ENCODE data around the gene OXLD1. TPM values are rescaled to one million over a fixed set of nuclear protein-coding genes. Genes with fewer than 3 reads are reported as not detected.

The OXLD1 gene
- total and polyA plus RNA-seq, 4 donors = 8.9 to 77.7 (median 48.2) TPM

DNA sequence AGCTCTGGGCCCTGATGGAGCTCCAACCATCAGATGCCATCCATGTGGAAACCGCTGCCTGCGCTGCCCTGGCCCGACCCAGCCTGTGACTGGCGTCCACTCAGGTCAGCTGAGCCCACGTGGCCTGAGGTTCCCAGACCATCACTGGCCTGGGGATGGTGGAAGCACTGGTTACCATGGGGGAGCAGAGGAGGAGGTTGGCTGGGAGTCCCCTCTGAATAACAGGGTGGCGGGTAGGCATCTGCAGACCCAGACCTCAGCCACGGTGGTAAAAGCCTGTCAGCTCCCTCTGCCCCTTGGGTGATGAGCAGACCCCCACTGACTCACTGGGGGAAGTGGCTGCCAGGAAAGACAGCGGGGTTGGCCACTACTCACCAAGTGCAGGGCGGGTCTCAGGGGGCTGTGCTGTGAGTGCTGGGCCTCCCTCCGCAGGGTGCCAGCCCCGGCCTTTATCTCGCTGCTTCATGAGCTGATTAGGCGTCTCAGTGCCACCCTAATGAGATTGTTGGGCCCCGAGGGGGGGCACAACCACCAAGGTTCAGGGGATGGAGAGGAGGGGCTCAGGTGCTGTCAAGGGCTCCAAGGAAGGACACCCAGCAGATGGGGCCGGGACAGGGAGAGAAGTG lies 10.2 kb downstream of the OXLD1 start, which contains the start of gene PDE6G:
PDE6G (minus strand) TSS at position 425 of the 626 bp plus-strand sequence. CDS start 3,237 bp downstream, outside the sequence.
- 85 to 89% methylated on average over 15 of the region's 15 CpGs for WGBS, 2 donors

DNA sequence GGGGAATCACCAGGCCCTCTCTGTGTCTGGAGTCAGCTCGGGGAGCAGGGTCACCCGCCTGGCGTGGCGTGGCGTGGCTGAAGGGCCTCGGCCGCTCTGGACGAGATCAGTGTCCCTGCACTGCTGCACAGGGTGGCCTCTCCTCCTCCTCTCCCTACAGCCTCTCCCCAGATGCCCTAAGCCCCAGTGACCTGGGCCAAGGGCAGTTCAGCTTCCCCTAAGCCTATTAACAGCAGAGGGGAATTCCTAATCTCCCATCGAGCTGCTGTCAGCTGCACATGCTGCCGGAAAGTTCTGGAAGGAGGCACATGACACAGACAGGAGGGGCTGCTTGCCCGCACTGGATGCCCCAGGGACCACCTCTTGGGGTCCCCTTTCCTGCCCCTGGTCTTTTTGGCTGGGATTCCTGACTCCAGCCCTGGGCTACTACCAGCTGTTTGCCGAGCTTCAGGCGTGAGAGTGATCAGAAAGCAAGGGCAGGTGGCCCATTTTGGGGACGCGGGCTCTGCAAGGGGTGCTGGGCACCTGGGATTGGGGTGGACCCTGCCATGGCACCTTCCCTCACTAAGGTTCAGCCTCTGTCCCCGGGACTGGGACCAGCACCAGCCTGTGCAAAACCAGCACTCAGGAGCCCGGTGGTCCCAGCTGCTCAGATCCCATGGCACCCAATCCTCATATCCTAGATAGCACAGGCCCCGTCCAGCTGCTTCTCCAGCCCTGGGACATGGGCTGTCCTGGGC lies 10.9 kb downstream of the OXLD1 start:
- Histone ChIP-seq H3K27me3 (ENCODE audit: control insufficient read depth in 3 of 3, insufficient read depth in 3 of 3, low read length in 2 of 3) (peaks cover 0 to 2% (median 0%) of the 10 kb centered on the region in 3 donors), H3K4me1 (ENCODE audit: control insufficient read depth in 5 of 5, insufficient read depth in 5 of 5, low read length in 5 of 5) (peaks cover 0 to 9% (median 0%) of the 10 kb centered on the region in 5 donors), H3K36me3 (ENCODE audit: control insufficient read depth in 4 of 4, insufficient read depth in 4 of 4, low read length in 4 of 4) (no peaks in the 10 kb centered on the region), H3K9ac (ENCODE audit: insufficient read depth in 1 of 2, low read length in 2 of 2) (no peak overlapping the region), H3K27ac (ENCODE audit: low read depth in 1 of 2, low read length in 1 of 2) (no peak overlapping the region), H3K4me3 (no peak overlapping the region), H3K9me3 (ENCODE audit: control insufficient read depth in 4 of 4, insufficient read depth in 3 of 4, low read length in 3 of 4) (no peaks in the 10 kb centered on the region)
- DNase-seq = no peak
- TF ChIP-seq, protein P1, sequence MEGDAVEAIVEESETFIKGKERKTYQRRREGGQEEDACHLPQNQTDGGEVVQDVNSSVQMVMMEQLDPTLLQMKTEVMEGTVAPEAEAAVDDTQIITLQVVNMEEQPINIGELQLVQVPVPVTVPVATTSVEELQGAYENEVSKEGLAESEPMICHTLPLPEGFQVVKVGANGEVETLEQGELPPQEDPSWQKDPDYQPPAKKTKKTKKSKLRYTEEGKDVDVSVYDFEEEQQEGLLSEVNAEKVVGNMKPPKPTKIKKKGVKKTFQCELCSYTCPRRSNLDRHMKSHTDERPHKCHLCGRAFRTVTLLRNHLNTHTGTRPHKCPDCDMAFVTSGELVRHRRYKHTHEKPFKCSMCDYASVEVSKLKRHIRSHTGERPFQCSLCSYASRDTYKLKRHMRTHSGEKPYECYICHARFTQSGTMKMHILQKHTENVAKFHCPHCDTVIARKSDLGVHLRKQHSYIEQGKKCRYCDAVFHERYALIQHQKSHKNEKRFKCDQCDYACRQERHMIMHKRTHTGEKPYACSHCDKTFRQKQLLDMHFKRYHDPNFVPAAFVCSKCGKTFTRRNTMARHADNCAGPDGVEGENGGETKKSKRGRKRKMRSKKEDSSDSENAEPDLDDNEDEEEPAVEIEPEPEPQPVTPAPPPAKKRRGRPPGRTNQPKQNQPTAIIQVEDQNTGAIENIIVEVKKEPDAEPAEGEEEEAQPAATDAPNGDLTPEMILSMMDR (IDR thresholded peaks at IDR 0.05; ENCODE audit: control extremely low read depth, extremely low read depth) = no peak
- WGBS, 2 donors = 87 to 90% methylated on average over 18 of the region's 18 CpGs
- no peak for ATAC-seq (ENCODE audit: insufficient read depth, low FRiP score)

More for the DNA sequence above, 10.2 kb downstream of the OXLD1 start, which contains the start of gene PDE6G:
- Histone ChIP-seq H3K4me3 (no peak within 1 kb of the TSS), H3K4me1 (ENCODE audit: control insufficient read depth in 5 of 5, insufficient read depth in 5 of 5, low read length in 5 of 5) (peaks cover 0 to 9% (median 0%) of the 10 kb centered on the region in 5 donors), H3K36me3 (ENCODE audit: control insufficient read depth in 4 of 4, insufficient read depth in 4 of 4, low read length in 4 of 4) (no peaks in the 10 kb centered on the region), H3K9me3 (ENCODE audit: control insufficient read depth in 4 of 4, insufficient read depth in 3 of 4, low read length in 3 of 4) (no peaks in the 10 kb centered on the region), H3K27ac (ENCODE audit: low read depth in 1 of 2, low read length in 1 of 2) (no peak within 1 kb of the TSS), H3K27me3 (ENCODE audit: control insufficient read depth in 3 of 3, insufficient read depth in 3 of 3, low read length in 2 of 3) (peaks cover 0 to 2% (median 0%) of the 10 kb centered on the region in 3 donors), H3K9ac (ENCODE audit: insufficient read depth in 1 of 2, low read length in 2 of 2) (no peak within 1 kb of the TSS)
- no peak for DNase-seq
- ATAC-seq (ENCODE audit: insufficient read depth, low FRiP score) = no peak
- TF ChIP-seq, protein P1 (IDR thresholded peaks at IDR 0.05; ENCODE audit: control extremely low read depth, extremely low read depth) = no peak

DNA sequence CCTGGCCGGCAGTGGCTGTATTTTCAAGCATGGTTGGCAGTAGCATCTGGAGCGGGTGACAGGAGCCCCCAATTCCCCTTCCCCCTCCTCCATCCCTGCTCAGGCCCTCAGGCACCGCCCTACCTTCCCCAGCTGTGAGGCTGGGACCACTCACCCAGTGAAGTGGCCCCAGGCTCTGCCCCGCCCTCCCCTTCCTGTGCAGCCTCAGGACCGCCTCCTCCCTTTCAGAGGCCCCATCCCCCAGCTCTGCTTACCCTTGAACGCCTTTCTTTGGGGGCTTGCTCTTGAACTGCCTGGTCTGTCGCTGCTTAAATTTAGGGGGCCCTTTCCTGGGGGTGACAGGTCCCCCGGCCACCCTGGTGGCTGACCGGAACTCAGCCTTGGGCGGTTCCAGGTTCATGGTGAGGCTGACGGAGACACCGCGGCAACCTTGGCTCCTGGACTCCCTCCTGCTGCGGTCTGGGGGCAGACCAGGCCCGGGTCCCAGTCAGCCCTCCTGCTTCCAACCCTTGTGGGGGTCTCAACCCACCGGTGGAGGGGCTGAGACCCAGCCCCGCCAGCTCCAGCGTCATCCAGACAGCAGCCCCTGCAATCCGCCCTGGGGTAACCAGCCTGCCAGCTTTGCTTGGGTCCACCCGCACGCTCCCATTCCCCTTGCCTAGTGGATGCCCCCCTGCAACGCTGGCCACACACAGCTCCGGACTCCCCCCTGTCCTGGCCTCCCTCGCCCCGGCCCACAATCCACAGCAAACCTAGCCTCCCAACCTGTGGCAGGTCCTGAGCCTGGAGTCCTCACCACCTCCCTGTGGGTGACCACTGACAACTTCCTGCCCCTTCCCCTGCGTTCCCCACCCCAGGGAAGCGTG lies 13.3 kb downstream of the OXLD1 start:
- peaks cover 2 to 14% (median 10%) of the 10 kb centered on the region in 3 donors for H3K27me3 ChIP-seq (ENCODE audit: control insufficient read depth in 3 of 3, insufficient read depth in 3 of 3, low read length in 2 of 3)
- no peak overlapping the region for H3K27ac ChIP-seq (ENCODE audit: low read depth in 1 of 2, low read length in 1 of 2)
- peak overlapping the region in 1 of 2 donors; percentile 25 for H3K9ac ChIP-seq (ENCODE audit: insufficient read depth in 1 of 2, low read length in 2 of 2)
- DNase-seq (peak; percentile 8 to 43 (median 32)), ATAC-seq (ENCODE audit: insufficient read depth, low FRiP score) (no peak)
- TF ChIP-seq, protein P1 (IDR thresholded peaks at IDR 0.05; ENCODE audit: control extremely low read depth, extremely low read depth) = no peak
- 13 to 29% methylated on average over 26 to 27 of the region's 27 CpGs for WGBS, 2 donors
- H3K4me3 ChIP-seq = no peak overlapping the region
- peaks cover 0 to 6% (median 0%) of the 10 kb centered on the region in 4 donors for H3K36me3 ChIP-seq (ENCODE audit: control insufficient read depth in 4 of 4, insufficient read depth in 4 of 4, low read length in 4 of 4)
- peaks cover 0 to 9% (median 0%) of the 10 kb centered on the region in 5 donors for H3K4me1 ChIP-seq (ENCODE audit: control insufficient read depth in 5 of 5, insufficient read depth in 5 of 5, low read length in 5 of 5)
- H3K9me3 ChIP-seq (ENCODE audit: control insufficient read depth in 4 of 4, insufficient read depth in 3 of 4, low read length in 3 of 4) = peaks cover 0 to 10% (median 0%) of the 10 kb centered on the region in 4 donors

Data from lung (tissue), 12 donors.